Heart left ventricle (tissue), 13 donors: Measurements from ENCODE around the gene LRRC40.

Experiments used
- CTCF ChIP-seq, 12 donors: fragments of 200-600 bp; sonication (generic) in 4 of 12; IDR thresholded peaks; one replicate each; pipeline versions ENCODE4 v1.5.0 to v1.8.0; 2018 to 2022; ENCODE audit warnings: antibody characterized with exemption in 12 of 12, mild to moderate bottlenecking in 5 of 12
- POLR2A ChIP-seq, 2 donors: fragments of 450-650 bp; IDR thresholded peaks; one replicate each; pipeline ENCODE4 v1.6.1; 2017; ENCODE audit warnings: antibody characterized with exemption in 2 of 2, mild to moderate bottlenecking in 2 of 2, moderate library complexity in 2 of 2
- donor health status: ischemic (EF 13 %, LVEDD 7.1; RV severe dilation, severe dysfunction).
- donor health status: DM: no; HTN: yes; CAD: no.
- donor health status: DM: no; HTN: no; CAD: no.
- donor health status: ischemic (EF 25% LVEDD 6.9; RV normal size, moderate dysfunction).
- donor health status: ischemic (EF 25% LVEDD 5.7; RV mildly dilated, moderate dysfunction).
- donor health status: ischemic (EF 35%, LVEDD 5.7; RV mildly dilated, moderate dysfunction).
- donor health status: nonischemic (EF 11% LVEDD 7.7; RV severe dilation, severe dysfunction).
- donor health status: DM: yes; HTN: yes; CAD: no.
- donor health status: PGD.
- donor health status: ischemic (EF 29% LVEDD 5.4; RV normal size, mild dysfunction).
- donor health status: nonischemic (EF 23%, LVEDD 6.1; RV moderate dilation, normal function).

GRCh38 chr1:70150444-70150843 lies 54.9 kb downstream of the LRRC40 start:
- TF ChIP-seq CTCF (IDR thresholded peaks at IDR 0.05) = no peak
- no peak for TF ChIP-seq POLR2A (IDR thresholded peaks at IDR 0.05)
